Neural cell (in vitro differentiated cells): Measurements from ENCODE around the gene MALRD1. TPM values are rescaled to one million over a fixed set of nuclear protein-coding genes. Genes with fewer than 3 reads are reported as not detected.

Source experiments
- H2AFZ ChIP-seq: fragments of 200-600, 300-800 bp; sonication (generic), shearing (Covaris generic); 2 replicates; pipeline ENCODE4 v1.6.0; 2014; ENCODE audit warnings: low read depth, mild to moderate bottlenecking, antibody characterized with exemption, low read length, moderate library complexity
- H3F3A ChIP-seq: fragments of 200-600 bp; shearing (Covaris generic); 2 replicates; pipeline ENCODE4 v1.6.1; 2016; ENCODE audit warnings: mild to moderate bottlenecking, moderate library complexity, mixed read lengths, antibody characterized with exemption, low read length; ENCODE audit not compliant: insufficient read depth, poor library complexity, severe bottlenecking
- H3K27ac ChIP-seq: fragments of 200-600, 300-800 bp; sonication (generic), shearing (Covaris generic); 2 replicates; pipeline ENCODE4 v1.5.1; 2014; ENCODE audit warnings: mild to moderate bottlenecking, low read length, moderate library complexity
- H3K27me3 ChIP-seq: fragments of 300-800, 200-600 bp; sonication (generic), shearing (Covaris generic); 2 replicates; pipeline ENCODE4 v1.6.0; 2014; ENCODE audit warnings: mild to moderate bottlenecking, low read depth, low read length, moderate library complexity; ENCODE audit not compliant: insufficient read depth
- H3K36me3 ChIP-seq: fragments of 300-800, 200-600 bp; sonication (generic), shearing (Covaris generic); 2 replicates; pipeline ENCODE4 v1.5.1; 2014; ENCODE audit warnings: mild to moderate bottlenecking, antibody characterized with exemption, low read length, moderate library complexity; ENCODE audit not compliant: insufficient read depth
- H3K4me2 ChIP-seq: fragments of 300-800, 200-600 bp; sonication (generic), shearing (Covaris generic); 2 replicates; pipeline ENCODE4 v1.6.0; 2014; ENCODE audit warnings: mild to moderate bottlenecking, low read length
- H3K4me3 ChIP-seq: fragments of 300-800, 200-600 bp; sonication (generic), shearing (Covaris generic); 2 replicates; pipeline ENCODE4 v1.5.1; 2014; ENCODE audit warnings: mild to moderate bottlenecking, low read length, moderate library complexity
- H3K79me2 ChIP-seq: fragments of 200-600 bp; shearing (Covaris generic); replicated peaks from 2 replicates; pipeline ENCODE4 v1.6.0; 2014; ENCODE audit warnings: mild to moderate bottlenecking, low read length, moderate library complexity; ENCODE audit not compliant: insufficient read depth
- H3K9ac ChIP-seq: fragments of 300-800, 200-600 bp; sonication (generic), shearing (Covaris generic); 2 replicates; pipeline ENCODE4 v1.6.1; 2016; ENCODE audit warnings: mild to moderate bottlenecking, low read length, mixed read lengths
- H3K9me2 ChIP-seq: fragments of 200-600 bp; shearing (Covaris generic); 2 replicates; pipeline ENCODE4 v1.6.1; 2016; ENCODE audit warnings: mild to moderate bottlenecking, low read length, mixed read lengths; ENCODE audit not compliant: insufficient read depth
- H3K9me3 ChIP-seq: fragments of 200-600, 300-800 bp; sonication (generic), shearing (Covaris generic); 2 replicates; pipeline ENCODE4 v1.6.1; 2016; ENCODE audit warnings: mild to moderate bottlenecking, mixed run types, low read length, moderate library complexity, mixed read lengths
- H4K20me1 ChIP-seq: fragments of 200-600 bp; shearing (Covaris generic); 2 replicates; pipeline ENCODE4 v1.6.1; 2016; ENCODE audit warnings: mild to moderate bottlenecking, mixed run types; ENCODE audit not compliant: insufficient read depth
- EP300 ChIP-seq: fragments of 450-650 bp; conservative IDR thresholded peaks from 2 replicates; pipeline ENCODE4 v1.6.1; 2014; ENCODE audit warnings: antibody characterized with exemption, mild to moderate bottlenecking, moderate library complexity; ENCODE audit not compliant: poor library complexity, severe bottlenecking
- EZH2 ChIP-seq: fragments of 200-600, 300-800 bp; shearing (Covaris generic), sonication (generic); IDR thresholded peaks from 2 replicates; pipeline ENCODE4 v1.6.1; 2014; ENCODE audit warnings: antibody characterized with exemption, low read length, borderline replicate concordance, mild to moderate bottlenecking; ENCODE audit not compliant: insufficient read depth, poor library complexity, severe bottlenecking
- MXI1 ChIP-seq: fragments of 450-650 bp; conservative IDR thresholded peaks from 2 replicates; pipeline ENCODE4 v1.6.1; 2014; ENCODE audit warnings: antibody characterized with exemption, mild to moderate bottlenecking; ENCODE audit not compliant: poor library complexity, severe bottlenecking
- POLR2AphosphoS5 ChIP-seq: IDR thresholded peaks from 2 replicates; pipeline ENCODE4 v1.6.1; 2012
- RAD21 ChIP-seq: fragments of 450-650 bp; conservative IDR thresholded peaks from 2 replicates; pipeline ENCODE4 v1.6.1; 2014; ENCODE audit warnings: antibody characterized with exemption, mild to moderate bottlenecking, moderate library complexity
- SMC3 ChIP-seq: fragments of 450-650 bp; conservative IDR thresholded peaks from 2 replicates; pipeline ENCODE4 v1.6.1; 2014; ENCODE audit warnings: antibody characterized with exemption, mild to moderate bottlenecking, moderate library complexity; ENCODE audit not compliant: poor library complexity
- TAF1 ChIP-seq: IDR thresholded peaks from 2 replicates; pipeline ENCODE4 v1.6.1; 2012; ENCODE audit warnings: low read depth
- polyA plus RNA-seq: library from polyadenylated mRNA; depleted of rRNA; stranded (reverse); fragments of >200 nt; gene quantifications from 2 replicates; pipeline ENCODE4 v1.2.3, GENCODE V29; 2014
- TF ChIP-seq, protein P1 (sequence below): fragments of 450-650 bp; IDR thresholded peaks from 2 replicates; pipeline ENCODE4 v1.5.1; 2014; ENCODE audit warnings: antibody characterized with exemption, mild to moderate bottlenecking, moderate library complexity; ENCODE audit not compliant: poor library complexity, severe bottlenecking
- TF ChIP-seq, protein P2 (sequence below): IDR thresholded peaks from 2 replicates; pipeline ENCODE4 v1.6.1; 2012; ENCODE audit warnings: borderline replicate concordance

Gene MALRD1
- polyA plus RNA-seq, 1 donor from 2014 or later: 0.21 TPM

DNA sequence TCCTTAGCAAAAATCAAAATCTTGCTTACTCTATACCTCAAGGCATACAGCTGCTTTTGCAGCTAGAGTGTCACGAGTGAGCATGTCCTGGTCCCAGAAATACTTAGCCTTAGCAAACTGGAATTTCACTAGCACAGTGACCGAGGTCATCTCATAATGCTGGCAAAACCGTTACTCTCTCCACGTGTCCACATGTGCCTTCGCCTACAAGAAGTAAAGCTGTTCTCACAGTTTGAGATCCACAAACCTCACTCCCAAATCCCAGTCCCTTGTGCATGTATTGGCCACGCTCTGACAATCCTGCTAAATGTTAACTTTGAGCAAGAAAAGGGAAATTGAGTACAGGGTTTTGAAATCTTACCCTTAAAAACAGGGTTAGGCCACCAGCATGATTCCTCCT, 656.6 kb downstream of the MALRD1 start (continued):
- no peak for TF ChIP-seq EP300

DNA sequence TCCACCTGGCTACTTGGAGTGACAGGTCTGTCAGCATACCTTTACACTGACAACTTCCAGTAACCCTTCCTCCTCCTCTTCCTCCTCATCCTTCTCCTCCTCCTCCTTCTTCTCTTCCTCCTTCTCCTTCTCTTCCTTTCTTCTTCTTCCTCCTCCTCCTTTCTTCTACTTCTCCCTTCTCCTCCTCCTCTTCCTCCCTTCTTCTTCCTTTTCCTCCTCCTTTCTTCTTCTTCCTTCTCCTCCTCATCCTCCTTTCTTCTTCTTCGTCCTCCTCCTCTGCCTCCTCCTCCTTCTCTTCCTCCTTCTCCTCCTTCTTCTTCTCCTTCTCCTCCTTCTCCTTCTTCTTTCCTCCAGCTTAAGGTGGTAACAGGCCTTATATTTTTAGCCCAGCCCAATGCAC, 658.3 kb downstream of the MALRD1 start:
- no peaks in the 10 kb centered on the region for H3F3A ChIP-seq
- H3K4me3 ChIP-seq: no peak overlapping the region
- no peak overlapping the region for H3K9ac ChIP-seq
- H3K9me2 ChIP-seq: no peaks in the 10 kb centered on the region
- no peaks in the 10 kb centered on the region for H3K79me2 ChIP-seq
- no peak overlapping the region for H3K27ac ChIP-seq
- H3K36me3 ChIP-seq: no peaks in the 10 kb centered on the region
- no peaks in the 10 kb centered on the region for H4K20me1 ChIP-seq
- no peak overlapping the region for H3K4me2 ChIP-seq
- H3K27me3 ChIP-seq: no peaks in the 10 kb centered on the region
- H2AFZ ChIP-seq: no peak overlapping the region
- no peaks in the 10 kb centered on the region for H3K9me3 ChIP-seq
- TF ChIP-seq TAF1 (no peak), SMC3 (no peak), EZH2 (no peak), EP300 (no peak), POLR2AphosphoS5 (no peak), MXI1 (no peak), RAD21 (no peak)
- TF ChIP-seq, protein P1, sequence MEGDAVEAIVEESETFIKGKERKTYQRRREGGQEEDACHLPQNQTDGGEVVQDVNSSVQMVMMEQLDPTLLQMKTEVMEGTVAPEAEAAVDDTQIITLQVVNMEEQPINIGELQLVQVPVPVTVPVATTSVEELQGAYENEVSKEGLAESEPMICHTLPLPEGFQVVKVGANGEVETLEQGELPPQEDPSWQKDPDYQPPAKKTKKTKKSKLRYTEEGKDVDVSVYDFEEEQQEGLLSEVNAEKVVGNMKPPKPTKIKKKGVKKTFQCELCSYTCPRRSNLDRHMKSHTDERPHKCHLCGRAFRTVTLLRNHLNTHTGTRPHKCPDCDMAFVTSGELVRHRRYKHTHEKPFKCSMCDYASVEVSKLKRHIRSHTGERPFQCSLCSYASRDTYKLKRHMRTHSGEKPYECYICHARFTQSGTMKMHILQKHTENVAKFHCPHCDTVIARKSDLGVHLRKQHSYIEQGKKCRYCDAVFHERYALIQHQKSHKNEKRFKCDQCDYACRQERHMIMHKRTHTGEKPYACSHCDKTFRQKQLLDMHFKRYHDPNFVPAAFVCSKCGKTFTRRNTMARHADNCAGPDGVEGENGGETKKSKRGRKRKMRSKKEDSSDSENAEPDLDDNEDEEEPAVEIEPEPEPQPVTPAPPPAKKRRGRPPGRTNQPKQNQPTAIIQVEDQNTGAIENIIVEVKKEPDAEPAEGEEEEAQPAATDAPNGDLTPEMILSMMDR: no peak
- TF ChIP-seq, protein P2, sequence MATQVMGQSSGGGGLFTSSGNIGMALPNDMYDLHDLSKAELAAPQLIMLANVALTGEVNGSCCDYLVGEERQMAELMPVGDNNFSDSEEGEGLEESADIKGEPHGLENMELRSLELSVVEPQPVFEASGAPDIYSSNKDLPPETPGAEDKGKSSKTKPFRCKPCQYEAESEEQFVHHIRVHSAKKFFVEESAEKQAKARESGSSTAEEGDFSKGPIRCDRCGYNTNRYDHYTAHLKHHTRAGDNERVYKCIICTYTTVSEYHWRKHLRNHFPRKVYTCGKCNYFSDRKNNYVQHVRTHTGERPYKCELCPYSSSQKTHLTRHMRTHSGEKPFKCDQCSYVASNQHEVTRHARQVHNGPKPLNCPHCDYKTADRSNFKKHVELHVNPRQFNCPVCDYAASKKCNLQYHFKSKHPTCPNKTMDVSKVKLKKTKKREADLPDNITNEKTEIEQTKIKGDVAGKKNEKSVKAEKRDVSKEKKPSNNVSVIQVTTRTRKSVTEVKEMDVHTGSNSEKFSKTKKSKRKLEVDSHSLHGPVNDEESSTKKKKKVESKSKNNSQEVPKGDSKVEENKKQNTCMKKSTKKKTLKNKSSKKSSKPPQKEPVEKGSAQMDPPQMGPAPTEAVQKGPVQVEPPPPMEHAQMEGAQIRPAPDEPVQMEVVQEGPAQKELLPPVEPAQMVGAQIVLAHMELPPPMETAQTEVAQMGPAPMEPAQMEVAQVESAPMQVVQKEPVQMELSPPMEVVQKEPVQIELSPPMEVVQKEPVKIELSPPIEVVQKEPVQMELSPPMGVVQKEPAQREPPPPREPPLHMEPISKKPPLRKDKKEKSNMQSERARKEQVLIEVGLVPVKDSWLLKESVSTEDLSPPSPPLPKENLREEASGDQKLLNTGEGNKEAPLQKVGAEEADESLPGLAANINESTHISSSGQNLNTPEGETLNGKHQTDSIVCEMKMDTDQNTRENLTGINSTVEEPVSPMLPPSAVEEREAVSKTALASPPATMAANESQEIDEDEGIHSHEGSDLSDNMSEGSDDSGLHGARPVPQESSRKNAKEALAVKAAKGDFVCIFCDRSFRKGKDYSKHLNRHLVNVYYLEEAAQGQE: no peak

DNA sequence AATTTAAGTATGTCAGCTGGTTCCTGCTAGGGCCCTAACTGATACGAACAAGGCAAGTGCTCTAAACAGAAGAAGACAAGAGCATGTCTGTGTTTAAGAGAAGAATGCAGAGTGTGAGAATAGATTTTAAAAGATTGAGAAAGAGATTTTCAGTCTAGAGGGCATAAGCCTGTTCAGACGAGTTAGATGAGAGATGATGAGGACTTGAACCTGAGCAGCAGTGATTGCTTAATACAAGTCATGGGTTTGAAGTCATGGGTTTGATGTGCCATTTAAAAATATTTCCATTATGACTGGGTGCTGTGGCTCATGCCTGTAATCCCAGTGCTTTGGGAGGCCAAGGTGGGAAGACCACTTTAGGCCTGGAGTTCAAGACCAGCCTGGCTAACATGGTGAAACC, 658.8 kb downstream of the MALRD1 start:
- Histone ChIP-seq H4K20me1 (no peaks in the 10 kb centered on the region), H3K27ac (no peak overlapping the region), H3K4me2 (no peak overlapping the region), H3K9ac (no peak overlapping the region), H3K4me3 (no peak overlapping the region), H2AFZ (no peak overlapping the region), H3F3A (no peaks in the 10 kb centered on the region), H3K9me3 (no peaks in the 10 kb centered on the region), H3K36me3 (no peaks in the 10 kb centered on the region), H3K27me3 (no peaks in the 10 kb centered on the region), H3K79me2 (no peaks in the 10 kb centered on the region), H3K9me2 (no peaks in the 10 kb centered on the region)
- TF ChIP-seq EZH2 (no peak), RAD21 (no peak), MXI1 (no peak), EP300 (no peak), TAF1 (no peak), POLR2AphosphoS5 (no peak), SMC3 (no peak)
- TF ChIP-seq, protein P1: no peak
- TF ChIP-seq, protein P2: no peak
